ENCODE results near the gene PFDN2.
"Not testable (repeated sequence)": the region's sequence is repeated elsewhere in the genome, so short reads cannot be mapped to it uniquely, and the experiment has no call there.

Gene PFDN2

DNA sequence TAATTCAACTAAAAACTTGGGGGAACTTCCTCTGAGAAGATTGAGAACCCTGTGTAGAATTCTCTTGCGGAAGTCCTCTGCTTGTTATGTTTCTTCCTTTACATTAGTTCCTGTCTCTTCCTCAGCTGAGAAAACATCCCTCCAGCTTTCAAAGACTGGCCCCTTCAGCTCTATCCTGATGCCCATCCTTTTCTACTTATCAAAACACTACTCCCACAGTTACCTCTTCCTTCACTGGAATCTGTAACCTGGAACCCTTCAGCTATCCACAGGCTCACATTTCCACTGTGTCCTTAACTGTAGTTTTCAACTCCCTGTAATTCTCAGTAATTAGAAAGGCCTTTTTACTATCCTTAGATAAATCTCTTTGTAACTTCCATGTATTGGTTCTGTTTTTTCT lies 20.6 kb upstream of the PFDN2 start:
- DNase-seq (ENCODE audit: low read depth) = no peak

GRCh38 chr1:161137881-161138280 lies 20.0 kb upstream of the PFDN2 start:
- no peak for DNase-seq (ENCODE audit: low read depth)

GRCh38 chr1:161133220-161133740 lies 15.4 kb upstream of the PFDN2 start:
- no peak for DNase-seq (ENCODE audit: low read depth)

DNA sequence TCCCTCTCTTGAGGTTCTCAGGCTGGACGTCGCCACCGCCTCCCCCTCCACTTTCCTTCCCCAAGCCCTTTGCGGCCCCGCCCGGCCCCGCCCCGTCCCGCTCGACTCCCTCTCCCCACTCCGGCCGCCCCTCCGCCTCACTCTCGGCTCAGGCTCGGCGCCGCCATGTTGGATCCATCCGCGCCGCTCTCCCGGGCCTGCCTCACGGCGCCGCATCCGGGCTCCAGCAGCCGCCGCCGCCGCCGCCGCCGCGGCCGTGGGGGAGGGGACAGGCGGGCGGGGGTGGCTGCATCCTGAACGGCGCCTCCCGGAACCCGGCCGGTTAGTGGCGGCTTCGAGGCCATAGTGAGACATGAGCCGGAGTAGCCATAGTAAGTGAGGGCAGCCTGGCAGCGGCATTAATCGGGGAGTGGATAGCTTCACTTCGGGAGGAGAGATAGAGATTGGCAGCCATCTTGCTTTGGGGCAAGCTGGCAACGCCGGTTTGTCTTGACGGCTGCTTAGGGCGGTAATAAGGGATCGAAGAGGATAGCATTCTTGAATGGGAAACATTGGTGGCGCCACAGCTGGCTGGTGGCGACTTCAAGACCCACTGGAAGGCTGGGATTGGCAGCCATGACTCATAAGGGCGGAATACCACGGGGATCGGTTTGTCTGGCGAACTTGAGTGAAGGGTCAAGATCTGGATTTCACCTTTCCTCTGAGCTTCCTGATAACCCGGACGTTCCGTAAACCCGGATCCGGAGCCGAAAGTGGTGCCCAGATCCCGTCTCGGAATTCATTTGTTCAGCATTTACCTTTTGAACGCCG lies 14.8 kb upstream of the PFDN2 start, which contains the start of gene DEDD:
TSS of gene DEDD (minus strand) at position 258 of the 810 bp plus-strand sequence. CDS start 8,205 bp downstream, outside the sequence.
- peak; percentile 78 for DNase-seq (ENCODE audit: low read depth)

DNA sequence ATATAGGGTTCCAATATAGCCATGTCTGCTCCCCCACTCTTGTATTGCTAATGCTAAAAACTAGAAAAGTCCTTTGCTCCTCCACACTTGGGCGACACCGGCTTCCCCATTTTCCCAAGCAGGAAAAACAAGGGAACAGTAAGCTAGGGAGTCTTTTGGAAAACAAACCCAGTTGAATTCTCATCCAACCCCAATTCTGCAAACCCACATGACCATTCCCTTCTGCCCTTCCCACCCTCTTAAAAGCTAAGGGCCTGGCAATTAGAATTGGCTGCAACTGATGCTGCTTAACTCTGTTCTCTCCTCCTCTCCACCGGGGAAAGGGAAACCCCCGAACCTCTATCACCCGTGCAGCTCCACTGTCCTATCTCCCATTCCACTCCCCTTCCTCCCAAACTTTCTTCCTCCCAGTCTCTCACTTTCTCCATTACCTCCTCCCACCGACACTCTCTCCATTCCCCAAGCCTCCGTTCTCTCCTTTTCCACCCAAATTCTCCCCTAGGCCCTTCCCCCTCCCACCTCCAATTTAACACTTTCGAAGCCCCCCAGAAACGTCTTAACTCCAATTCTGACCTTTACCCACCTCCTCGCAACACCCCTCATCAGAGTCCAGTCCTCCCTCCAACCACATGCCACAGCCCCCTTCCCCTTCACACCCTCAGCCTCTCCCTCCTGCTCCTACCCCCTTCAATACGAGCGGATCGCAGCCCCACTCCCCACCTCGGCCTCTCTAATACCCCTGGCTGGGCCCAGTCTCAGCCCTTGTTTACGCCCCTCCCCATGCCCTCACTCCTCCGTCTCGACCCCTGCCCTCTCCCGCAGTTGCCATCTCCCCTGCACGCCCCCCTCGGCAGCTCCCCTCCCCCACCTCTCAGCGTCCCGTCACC lies 13.9 kb upstream of the PFDN2 start:
- DNase-seq (ENCODE audit: low read depth) = no peak

GRCh38 chr1:161130266-161130665 lies 12.4 kb upstream of the PFDN2 start:
- no peak for DNase-seq (ENCODE audit: low read depth)

DNA sequence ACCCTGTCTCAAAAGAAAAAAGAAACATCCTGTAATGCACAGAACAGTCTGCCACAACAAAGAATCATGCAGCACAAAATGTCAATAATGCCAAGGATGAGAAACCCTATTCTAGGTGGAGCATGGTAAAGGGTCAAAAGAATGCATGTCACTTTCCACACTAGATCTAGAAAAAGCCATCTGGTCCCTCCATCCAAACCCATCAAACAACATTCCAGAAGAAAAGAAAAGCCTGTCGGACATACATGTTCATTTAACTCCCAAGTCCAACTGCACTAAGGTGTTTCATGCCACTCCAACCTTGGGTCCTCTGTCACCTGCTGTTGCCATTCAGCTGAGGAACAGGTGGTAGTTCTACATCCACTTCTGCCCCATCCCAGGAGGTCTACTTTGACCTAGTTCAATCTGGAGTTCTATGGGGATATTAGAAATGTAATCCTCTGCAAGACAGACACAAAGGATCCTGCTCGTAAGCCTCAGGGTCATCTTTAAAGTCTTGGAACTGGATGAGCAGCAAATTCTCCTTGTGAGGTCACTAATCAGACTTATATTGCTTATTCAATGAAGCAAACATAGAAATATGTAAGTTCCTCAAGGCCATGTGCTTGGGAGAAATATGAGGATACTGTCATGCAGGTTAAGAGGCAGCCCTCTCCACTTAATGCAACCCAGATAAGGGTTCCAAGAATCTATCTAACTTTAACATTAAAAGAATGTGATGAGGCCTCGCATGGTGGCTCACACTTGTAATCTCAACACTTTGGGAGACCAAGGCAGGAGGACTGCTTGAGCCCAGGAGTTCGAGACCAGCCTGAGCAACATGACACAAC lies 11.0 kb upstream of the PFDN2 start:
- DNase-seq (ENCODE audit: low read depth) = no peak

GRCh38 chr1:161127649-161128048 lies 9.8 kb upstream of the PFDN2 start:
- DNase-seq (ENCODE audit: low read depth) = no peak

GRCh38 chr1:161122967-161123366 lies 5.1 kb upstream of the PFDN2 start:
- DNase-seq (ENCODE audit: low read depth) = no peak

DNA sequence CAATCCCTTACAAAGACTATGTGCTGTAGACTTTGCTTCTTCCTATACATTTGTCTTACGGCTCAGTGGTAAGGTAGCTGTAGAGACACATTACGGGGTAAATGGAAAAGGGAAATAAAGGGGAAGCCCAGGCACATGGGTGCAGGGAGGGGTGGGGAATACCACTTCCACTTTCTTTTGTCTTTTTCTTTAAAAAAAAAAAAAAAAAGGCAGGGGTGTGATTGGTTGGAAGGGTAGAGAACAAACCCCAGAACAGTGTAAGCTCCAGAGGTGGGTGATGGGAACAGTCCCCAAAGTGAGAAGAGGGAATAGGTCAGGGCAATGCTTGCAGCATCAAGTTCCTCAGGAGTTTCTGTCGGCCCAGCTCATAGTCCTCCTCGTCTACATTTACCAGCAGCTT lies 4.0 kb upstream of the PFDN2 start:
- DNase-seq (ENCODE audit: low read depth) = no peak

DNA sequence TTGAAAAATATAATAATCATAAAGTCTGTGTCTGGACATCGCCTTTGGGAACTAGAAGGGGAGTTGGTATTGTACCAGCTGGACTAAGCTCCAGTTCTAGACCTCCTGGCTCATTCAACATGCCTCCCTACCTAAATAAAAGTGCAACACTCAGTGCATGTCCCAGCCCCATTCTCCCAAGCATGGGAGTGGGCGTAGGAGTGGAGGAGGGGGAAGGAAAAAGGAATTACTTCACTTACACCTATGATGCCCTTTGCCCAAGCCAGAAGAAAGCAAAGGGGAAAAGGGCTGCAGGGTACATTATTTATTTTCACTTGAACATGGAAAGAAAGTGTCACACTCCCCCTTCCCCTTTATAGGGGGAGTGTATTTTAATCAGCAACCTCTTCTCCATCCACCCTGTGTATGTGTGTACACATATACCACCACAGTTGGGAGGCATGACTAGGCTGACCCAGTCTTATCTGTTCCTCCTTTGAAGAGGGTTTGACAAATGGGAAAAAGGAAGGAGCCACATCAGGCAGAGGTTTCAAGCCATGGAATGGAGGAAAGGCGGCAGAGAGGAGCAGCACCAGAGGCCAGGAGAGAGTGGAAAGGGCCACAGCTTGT lies 3.3 kb upstream of the PFDN2 start:
- DNase-seq (ENCODE audit: low read depth) = no peak

- no peak for DNase-seq (ENCODE audit: low read depth)
Observed at GRCh38 chr1:161119092-161119903, 1.5 kb upstream of the PFDN2 start.

DNA sequence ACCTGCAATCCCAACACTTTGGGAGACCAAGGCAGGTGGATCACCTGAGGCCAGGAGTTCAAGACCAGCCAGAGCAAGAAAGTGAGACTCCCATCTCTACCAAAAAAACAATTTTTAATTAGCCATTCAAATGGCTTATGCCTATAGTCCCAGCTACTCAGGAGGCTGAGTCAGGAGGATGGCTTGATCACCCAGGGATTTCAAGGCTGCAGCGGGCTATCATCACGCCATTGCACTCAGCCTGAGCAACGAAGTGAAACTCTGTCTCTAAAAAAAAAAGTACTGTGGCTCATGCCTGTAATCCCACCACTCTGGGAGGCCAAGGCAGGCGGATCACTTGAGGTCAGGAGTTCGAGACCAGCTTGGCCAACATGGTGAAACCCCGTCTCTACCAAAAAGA lies 1.9 kb downstream of the PFDN2 start:
- DNase-seq (ENCODE audit: low read depth) = not testable (repeated sequence)

- no peak for DNase-seq (ENCODE audit: low read depth)
Observed at GRCh38 chr1:161115132-161115711, 2.6 kb downstream of the PFDN2 start.

GRCh38 chr1:161114556-161114955 lies 3.3 kb downstream of the PFDN2 start:
- no peak for DNase-seq (ENCODE audit: low read depth)

DNA sequence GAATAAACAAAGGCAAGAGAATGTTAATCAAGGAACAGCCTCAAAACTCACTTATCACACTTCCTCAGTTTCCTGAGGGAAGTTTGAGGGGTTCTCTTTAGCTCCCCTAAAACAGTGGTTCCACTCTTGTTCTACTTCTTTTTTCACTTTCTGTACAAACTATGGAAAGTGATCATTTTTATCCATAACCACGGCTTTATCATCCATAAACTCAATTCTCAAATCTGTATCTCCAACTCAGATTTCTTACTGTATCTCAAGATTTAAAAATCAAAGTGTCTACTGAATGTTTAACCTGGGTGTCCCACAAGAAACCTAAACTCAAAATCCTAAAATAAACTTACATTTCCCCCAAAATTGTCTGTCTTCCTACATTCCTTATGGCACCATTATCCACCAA lies 3.9 kb downstream of the PFDN2 start:
- DNase-seq (ENCODE audit: low read depth) = no peak

DNA sequence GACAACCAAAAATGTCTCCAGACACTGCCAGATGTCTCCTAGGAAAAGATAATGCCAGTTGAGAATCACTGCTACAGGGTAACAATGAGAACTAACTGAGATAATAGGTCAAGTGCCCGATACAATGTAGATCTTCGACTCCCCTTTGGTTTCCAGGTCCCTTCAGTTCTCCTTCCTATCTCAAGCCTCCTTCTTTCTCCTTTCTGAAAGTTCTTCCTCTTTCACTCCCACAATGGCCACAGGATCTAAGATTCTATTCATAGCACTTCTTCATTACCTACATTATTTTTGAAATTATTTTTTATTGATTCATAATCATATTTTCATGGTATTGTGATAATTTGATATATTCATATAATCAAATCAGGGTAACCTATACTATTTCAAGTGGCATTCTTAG lies 6.3 kb downstream of the PFDN2 start:
- no peak for DNase-seq (ENCODE audit: low read depth)

GRCh38 chr1:161111117-161111516 lies 6.7 kb downstream of the PFDN2 start:
- no peak for DNase-seq (ENCODE audit: low read depth)

- DNase-seq (ENCODE audit: low read depth) = no peak
Observed at GRCh38 chr1:161106431-161106830, 11.4 kb downstream of the PFDN2 start.

DNA sequence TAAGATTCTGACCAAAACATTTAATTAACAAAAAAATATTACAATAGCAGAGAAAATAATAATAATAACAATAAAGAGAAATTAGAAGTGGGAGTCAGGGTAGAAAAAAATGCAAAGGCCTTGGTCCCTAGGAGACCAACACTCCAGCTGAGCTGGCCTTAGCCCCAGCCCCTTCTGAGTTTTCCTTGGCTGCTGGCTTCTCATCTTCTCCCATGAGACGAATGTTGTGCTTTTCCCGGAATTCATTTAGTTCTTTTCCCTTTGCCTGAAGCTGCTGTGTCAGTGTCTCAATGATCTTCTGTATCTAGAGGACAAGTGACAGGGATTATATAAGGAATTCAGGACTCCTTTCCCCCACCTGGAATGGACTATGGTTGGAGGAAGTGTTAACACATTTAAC lies 17.3 kb downstream of the PFDN2 start:
- DNase-seq (ENCODE audit: low read depth) = no peak
